Embryonic facial prominence (tissue), 1 donor: ENCODE data around the gene TNFSF8.

Experiments used
- DNase-seq: peaks from one replicate; pipeline ENCODE4 v3.0.0-alpha.2; 2016; ENCODE audit errors: extremely low spot score

Gene TNFSF8

DNA sequence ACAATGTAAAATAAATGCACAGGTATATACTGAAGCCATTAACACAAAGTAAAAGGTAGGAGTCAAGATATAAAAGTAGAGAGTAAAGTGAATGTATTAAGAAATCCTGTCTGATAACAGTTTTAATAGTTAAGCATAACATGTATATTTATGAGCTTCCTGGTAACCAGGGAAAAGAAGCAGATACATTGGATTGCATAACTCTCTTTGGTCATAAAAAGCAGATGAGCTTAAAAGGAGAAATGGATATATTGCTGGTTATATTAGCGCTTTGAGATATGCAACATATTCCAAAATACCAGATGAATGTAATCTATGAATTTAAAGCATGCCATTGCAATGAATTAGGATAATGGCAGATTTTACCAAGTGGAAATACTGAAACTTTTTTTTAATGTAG lies 6.2 kb upstream of the TNFSF8 start:
- no peak for DNase-seq

- DNase-seq: no peak
Measured at GRCh38 chr9:114935119-114935518, 4.7 kb upstream of the TNFSF8 start.

DNA sequence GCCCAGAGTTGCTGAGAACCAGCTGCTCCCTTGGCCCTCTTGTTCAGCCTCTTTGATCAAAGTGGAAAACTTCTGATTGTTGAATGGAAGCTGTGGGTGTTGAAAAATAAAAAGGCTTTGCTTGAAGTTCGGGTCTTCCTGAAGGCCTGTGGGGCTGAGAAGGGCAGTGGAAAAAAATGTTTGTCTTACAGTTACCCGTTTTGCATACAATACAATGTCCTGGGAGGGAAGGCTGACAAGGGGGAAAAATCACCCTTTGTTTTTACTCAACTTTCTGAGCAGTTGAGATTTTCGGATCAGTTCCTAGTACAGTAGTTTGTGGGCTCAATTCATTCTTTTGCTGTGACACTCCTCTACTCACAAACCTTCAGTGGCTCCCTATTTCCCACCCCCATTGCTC lies 2.1 kb upstream of the TNFSF8 start:
- no peak for DNase-seq

GRCh38 chr9:114931407-114931806 lies 1.0 kb upstream of the TNFSF8 start:
- DNase-seq: no peak

- no peak for DNase-seq
Measured at GRCh38 chr9:114929201-114929600, 1.2 kb downstream of the TNFSF8 start.

DNA sequence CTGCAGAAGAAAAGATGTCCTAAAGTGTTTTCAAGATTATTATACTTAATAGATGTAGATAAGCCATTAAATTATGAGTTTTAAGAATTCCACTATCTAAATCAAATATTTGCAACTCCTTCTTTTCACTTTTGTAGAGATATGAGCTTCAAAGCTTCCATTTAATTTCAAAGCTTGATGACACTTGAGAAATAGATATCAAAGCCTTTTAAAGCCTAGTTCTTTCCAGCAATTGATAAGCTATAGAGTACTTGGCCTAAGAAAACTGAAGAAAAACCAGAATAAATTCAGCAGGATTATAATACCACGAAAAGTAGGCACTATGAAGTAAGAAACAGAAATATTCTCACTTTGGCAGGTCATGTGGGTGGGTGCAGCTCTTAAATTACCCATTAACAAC lies 1.7 kb downstream of the TNFSF8 start:
- DNase-seq: no peak

GRCh38 chr9:114928136-114928535 lies 2.3 kb downstream of the TNFSF8 start:
- no peak for DNase-seq

DNA sequence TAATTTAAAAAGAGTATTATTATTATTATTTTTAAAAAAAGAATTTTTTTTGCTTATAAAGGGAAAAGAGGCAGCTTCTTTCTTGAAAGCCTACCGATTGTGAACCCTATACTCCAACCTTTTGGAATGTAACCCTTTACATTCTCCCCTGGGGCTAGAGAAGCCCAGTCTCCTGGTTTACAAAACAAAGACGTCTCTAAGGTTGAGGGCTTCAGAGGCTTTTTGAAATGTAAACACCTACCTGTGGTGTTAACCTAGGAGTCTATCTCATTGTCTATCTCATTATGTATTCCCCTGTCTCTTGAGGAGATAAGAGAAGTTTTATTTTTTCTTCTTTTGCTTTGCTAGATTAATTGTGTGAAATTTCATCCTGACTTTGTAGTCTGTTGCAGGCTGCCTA lies 4.7 kb downstream of the TNFSF8 start:
- DNase-seq: no peak

GRCh38 chr9:114925039-114925438 lies 5.4 kb downstream of the TNFSF8 start:
- no peak for DNase-seq

DNA sequence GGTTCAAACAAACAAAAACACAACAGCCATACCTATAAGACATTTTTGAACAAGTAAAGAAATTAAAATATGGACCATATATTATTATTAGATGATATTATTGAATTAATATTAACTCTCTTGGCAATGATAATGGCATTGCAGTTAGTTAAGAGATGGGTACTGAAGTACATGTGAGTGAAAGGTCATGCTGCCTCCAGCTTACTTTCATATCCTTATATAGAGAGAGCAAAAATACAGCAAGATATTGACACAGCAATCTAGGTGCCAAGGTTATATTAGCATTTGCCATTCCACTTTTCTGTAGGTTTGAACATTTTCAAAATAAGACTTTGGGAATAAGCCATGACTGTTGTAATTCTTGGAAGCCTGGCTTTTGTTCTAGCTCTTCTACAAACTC lies 6.1 kb downstream of the TNFSF8 start:
- DNase-seq: no peak

DNA sequence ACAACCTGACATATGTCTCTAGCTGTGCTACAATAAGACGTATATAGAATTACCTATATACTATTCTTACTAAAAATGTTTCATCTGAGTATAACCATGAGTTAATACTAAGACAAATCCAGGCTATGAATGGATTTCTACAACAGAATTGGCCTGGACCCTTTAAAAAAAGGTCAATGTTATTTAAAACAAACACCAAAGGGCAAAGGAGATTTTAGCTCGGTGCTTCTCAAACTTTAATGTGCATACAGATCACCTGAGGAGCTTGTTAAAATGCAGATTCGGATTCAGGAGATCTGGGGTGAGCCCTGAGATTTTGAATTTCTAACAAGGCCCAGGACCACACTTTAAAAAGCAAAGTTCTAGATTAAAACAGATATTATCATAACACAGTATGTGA lies 6.5 kb downstream of the TNFSF8 start:
- no peak for DNase-seq

DNA sequence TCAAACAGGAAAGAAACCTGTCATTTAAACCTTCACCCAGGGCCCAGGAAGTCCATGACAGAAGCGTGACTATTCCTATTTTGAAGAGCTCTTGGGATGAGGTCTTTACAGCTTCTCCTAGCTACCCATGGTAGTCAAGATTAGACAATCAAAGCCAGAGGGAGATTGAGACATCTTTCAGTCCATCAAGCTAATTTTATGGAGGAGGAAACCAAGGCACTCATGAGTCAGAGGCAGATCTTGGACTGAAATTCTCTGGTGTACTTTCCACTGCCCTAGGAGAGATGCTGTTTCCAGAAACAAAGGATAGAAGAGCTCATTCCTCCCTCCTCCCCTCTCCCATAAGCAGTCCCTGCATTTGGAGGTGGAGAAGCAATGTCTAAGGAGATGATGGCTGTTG lies 9.2 kb downstream of the TNFSF8 start:
- DNase-seq: no peak

GRCh38 chr9:114919611-114920010 lies 10.8 kb downstream of the TNFSF8 start:
- no peak for DNase-seq

- DNase-seq: no peak
Measured at GRCh38 chr9:114916481-114916880, 13.9 kb downstream of the TNFSF8 start.

GRCh38 chr9:114914139-114914538 lies 16.3 kb downstream of the TNFSF8 start:
- DNase-seq: no peak

- no peak for DNase-seq
Measured at GRCh38 chr9:114913656-114914055, 16.7 kb downstream of the TNFSF8 start.

- DNase-seq: no peak
Measured at GRCh38 chr9:114913217-114913616, 17.2 kb downstream of the TNFSF8 start.

- no peak for DNase-seq
Measured at GRCh38 chr9:114911167-114911821, 19.1 kb downstream of the TNFSF8 start.

GRCh38 chr9:114910541-114910940 lies 19.9 kb downstream of the TNFSF8 start:
- DNase-seq: no peak

DNA sequence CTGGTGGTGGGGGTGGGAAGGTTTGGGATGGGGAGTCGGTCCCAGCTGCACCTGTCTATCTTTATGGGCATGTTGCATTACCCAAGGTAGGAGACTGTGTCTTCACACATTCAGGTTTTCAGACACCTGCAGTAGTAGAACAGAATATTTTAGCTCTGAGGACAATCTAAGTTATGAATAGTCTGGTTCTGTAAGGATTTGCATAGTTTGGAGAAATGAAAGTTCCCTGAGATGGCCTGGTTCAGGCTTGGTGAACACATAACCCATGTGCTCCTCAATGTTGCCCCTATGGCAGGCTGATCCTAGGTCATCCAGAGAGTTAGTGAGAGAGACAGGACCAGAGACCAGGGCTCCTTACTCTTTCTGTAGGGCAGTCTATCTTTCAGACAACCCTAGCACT lies 20.7 kb downstream of the TNFSF8 start:
- no peak for DNase-seq

- no peak for DNase-seq
Measured at GRCh38 chr9:114908805-114909448, 21.5 kb downstream of the TNFSF8 start.

DNA sequence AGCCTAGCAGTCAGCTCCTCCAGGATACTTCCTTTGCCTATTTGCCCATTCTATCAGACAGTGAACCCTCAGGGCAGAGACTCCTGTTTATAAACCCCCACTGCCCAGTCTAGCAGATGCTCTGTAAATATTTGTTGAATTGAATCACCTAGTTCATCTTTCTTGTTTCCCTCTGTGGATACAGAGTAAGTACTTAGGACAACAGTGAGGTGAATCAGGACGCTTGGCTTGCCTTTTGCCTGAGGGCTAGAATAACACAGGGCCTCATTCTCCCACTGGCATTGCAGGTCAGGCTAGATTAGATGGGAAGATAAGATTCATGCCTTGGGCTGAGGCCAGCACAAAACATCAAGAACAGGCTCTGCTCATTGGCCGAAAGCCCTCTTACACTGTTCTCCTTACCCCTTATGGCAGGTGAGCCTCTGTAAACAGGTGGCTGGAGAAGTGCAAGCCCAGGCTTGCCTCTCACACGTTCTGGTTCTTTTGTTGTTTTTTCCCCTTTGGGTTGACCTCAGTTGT lies 22.2 kb downstream of the TNFSF8 start:
- DNase-seq: no peak

GRCh38 chr9:114906922-114907571 lies 23.3 kb downstream of the TNFSF8 start:
- no peak for DNase-seq
